ENCODE measurements around the gene UGT1A3.
"Not testable (repeated sequence)": the region's sequence is repeated elsewhere in the genome, so short reads cannot be mapped to it uniquely, and the experiment has no call there.

UGT1A3 gene

GRCh38 chr2:233693963-233694362 lies 34.9 kb upstream of the UGT1A3 start:
- CTCF ChIA-PET: no interaction called here
- TF ChIP-seq, protein P1, sequence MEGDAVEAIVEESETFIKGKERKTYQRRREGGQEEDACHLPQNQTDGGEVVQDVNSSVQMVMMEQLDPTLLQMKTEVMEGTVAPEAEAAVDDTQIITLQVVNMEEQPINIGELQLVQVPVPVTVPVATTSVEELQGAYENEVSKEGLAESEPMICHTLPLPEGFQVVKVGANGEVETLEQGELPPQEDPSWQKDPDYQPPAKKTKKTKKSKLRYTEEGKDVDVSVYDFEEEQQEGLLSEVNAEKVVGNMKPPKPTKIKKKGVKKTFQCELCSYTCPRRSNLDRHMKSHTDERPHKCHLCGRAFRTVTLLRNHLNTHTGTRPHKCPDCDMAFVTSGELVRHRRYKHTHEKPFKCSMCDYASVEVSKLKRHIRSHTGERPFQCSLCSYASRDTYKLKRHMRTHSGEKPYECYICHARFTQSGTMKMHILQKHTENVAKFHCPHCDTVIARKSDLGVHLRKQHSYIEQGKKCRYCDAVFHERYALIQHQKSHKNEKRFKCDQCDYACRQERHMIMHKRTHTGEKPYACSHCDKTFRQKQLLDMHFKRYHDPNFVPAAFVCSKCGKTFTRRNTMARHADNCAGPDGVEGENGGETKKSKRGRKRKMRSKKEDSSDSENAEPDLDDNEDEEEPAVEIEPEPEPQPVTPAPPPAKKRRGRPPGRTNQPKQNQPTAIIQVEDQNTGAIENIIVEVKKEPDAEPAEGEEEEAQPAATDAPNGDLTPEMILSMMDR (IDR thresholded peaks at IDR 0.05; ENCODE audit: insufficient read depth, low read length, missing control alignments): no peak
- DNase-seq (ENCODE audit: low read depth, low spot score): no peak
- no peak overlapping the region for H3K4me3 ChIP-seq (ENCODE audit: low read depth, low read length)
- POLR2A ChIA-PET: no interaction called here

DNA sequence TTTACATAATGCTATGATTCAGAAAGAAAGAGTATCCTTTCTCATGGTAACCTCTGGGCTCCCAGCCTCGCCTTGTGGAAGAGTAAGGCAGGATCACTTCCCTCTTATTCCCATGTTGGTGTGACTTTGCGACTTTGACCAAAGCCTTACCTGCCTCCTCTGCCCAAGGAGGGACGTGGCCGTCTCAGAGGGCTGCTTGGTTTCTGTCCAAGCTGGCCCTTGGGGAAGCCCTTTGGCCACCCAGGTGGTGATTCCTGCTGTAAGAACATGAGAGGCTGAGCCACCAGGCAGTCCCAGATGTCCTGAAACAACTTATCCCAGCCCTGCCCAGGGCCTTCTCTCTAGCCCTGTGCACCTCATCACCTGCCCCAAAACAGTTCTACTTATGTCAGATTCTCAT lies 30.1 kb upstream of the UGT1A3 start:
- TF ChIP-seq, protein P1 (IDR thresholded peaks at IDR 0.05; ENCODE audit: insufficient read depth, low read length, missing control alignments): no peak
- POLR2A ChIA-PET: no interaction called here
- CTCF ChIA-PET: no interaction called here
- DNase-seq (ENCODE audit: low read depth, low spot score): no peak
- no peak overlapping the region for H3K4me3 ChIP-seq (ENCODE audit: low read depth, low read length)

DNA sequence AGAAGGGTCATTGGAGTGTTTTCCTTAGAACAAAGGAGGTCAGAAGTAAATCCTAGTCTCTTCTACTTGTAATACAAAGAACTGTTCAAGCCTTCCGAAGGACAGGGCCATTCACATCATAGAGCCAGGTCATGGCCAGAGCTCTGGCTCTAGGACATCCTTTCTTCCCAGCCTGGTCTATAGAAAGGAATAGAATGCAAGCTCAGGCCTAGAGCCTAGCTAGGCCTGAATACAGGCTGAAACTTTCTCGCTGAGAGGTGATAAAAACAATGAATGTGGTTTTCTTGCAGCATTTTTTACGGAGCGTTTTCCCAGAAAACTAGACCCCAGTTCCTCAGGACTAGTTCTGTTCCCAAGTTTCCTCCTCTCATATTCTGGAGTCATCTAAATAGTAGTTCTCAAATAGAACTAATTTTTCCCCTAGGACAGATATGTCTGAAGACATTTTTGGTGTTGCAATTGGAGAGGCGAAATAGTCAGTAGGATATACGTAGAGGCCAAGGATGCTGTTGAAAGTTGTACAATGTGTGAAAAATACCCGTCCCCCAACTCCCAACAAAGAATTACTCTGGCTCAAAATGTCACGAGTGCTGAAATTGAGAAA lies 29.3 kb upstream of the UGT1A3 start:
- ChIA-PET POLR2A (no interaction called here), CTCF (no interaction called here)
- H3K4me3 ChIP-seq (ENCODE audit: low read depth, low read length): no peak overlapping the region
- TF ChIP-seq, protein P1 (IDR thresholded peaks at IDR 0.05; ENCODE audit: insufficient read depth, low read length, missing control alignments): no peak
- no peak for DNase-seq (ENCODE audit: low read depth, low spot score)

DNA sequence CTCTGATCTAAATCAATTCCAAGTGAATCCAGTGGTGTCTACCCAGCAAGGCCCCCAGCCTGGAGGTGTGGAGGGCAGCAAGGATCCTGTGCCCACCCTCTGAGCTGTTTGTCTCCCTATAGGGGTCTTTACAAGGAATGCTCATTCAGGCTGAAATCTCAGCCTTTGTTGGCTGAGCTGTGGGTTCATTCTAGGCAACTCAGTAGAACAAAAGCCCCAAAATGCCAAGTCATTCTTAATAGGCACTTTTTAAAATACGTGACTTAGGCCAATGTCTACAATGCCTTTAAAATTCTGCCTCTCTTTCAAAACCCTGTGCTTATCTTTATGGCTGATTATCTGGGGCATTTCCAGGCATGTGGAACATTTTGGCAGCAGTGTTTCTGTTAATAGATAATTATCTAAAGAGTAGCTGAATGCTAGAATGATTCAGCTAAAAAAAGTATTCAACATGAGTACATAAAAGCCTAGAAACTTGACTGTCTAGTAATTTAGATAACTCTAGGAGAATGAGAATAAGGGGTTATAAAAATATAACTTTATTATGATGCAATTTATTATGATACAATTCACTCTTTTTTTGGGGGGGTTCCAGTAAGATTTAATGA lies 28.7 kb upstream of the UGT1A3 start:
- ChIA-PET POLR2A (no interaction called here), CTCF (no interaction called here)
- TF ChIP-seq, protein P1 (IDR thresholded peaks at IDR 0.05; ENCODE audit: insufficient read depth, low read length, missing control alignments): no peak
- no peak overlapping the region for H3K4me3 ChIP-seq (ENCODE audit: low read depth, low read length)
- DNase-seq (ENCODE audit: low read depth, low spot score): no peak

GRCh38 chr2:233700842-233701241 lies 28.0 kb upstream of the UGT1A3 start:
- CTCF ChIA-PET, POLR2A ChIA-PET: not testable (repeated sequence)

GRCh38 chr2:233702238-233702637 lies 26.6 kb upstream of the UGT1A3 start:
- TF ChIP-seq, protein P1 (IDR thresholded peaks at IDR 0.05; ENCODE audit: insufficient read depth, low read length, missing control alignments): no peak
- no peak overlapping the region for H3K4me3 ChIP-seq (ENCODE audit: low read depth, low read length)
- ChIA-PET POLR2A (no interaction called here), CTCF (interaction anchor here (1.8 kb wide), 1 partner anchor 9 kb away, joined by 8 read pairs; no protein-coding TSS in a partner anchor)
- no peak for DNase-seq (ENCODE audit: low read depth, low spot score)

More at GRCh38 chr2:233700842-233701241, 28.0 kb upstream of the UGT1A3 start:
- H3K4me3 ChIP-seq (ENCODE audit: low read depth, low read length); DNase-seq (ENCODE audit: low read depth, low spot score): not testable (repeated sequence)
